T-helper 2 cell treated with Interferon-gamma antibody and Interleukin-4, amounts not matched to agents 5 μg/mL and 100 μg/mL, for 36 hours (primary cell): ENCODE data around the gene NR1D2.
"Not testable (repeated sequence)": the region's sequence is repeated elsewhere in the genome, so short reads cannot be mapped to it uniquely, and the experiment has no call there.

Experiments
- DNase-seq: peaks from one replicate; pipeline ENCODE4 v3.0.0; 2021; ENCODE audit warnings: low spot score
- H3K27ac Mint-ChIP-seq: one replicate; pipeline ENCODE4 v1.8.0; 2021; ENCODE audit warnings: mild to moderate bottlenecking, mixed read lengths
- H3K27me3 Mint-ChIP-seq: one replicate; pipeline ENCODE4 v1.8.0; 2021; ENCODE audit warnings: low read depth, mixed read lengths
- H3K36me3 Mint-ChIP-seq: one replicate; pipeline ENCODE4 v1.8.0; 2021; ENCODE audit warnings: low read depth, mixed read lengths
- H3K4me1 Mint-ChIP-seq: one replicate; pipeline ENCODE4 v1.8.0; 2021; ENCODE audit warnings: low read depth, mixed read lengths
- H3K4me3 Mint-ChIP-seq: one replicate; pipeline ENCODE4 v1.8.0; 2022; ENCODE audit warnings: mild to moderate bottlenecking, moderate library complexity, mixed read lengths
- H3K9me3 Mint-ChIP-seq: one replicate; pipeline ENCODE4 v1.8.0; 2021; ENCODE audit warnings: mixed read lengths

Gene NR1D2

GRCh38 chr3:23944861-23945662 is at the start of gene NR1D2:
Gene NR1D2, plus strand, starts transcription at chr3:23945286. Its CDS starts 293 bp downstream, at chr3:23945579.
- peak within 1 kb of the TSS; percentile 71 for H3K27ac Mint-ChIP-seq
- no peaks in the 10 kb centered on the region for H3K9me3 Mint-ChIP-seq
- DNase-seq, result peak; percentile 75
- peaks cover 32% of the 10 kb centered on the region for H3K27me3 Mint-ChIP-seq
- peaks cover 13% of the 10 kb centered on the region for H3K4me1 Mint-ChIP-seq
- no peaks in the 10 kb centered on the region for H3K36me3 Mint-ChIP-seq
- peak within 1 kb of the TSS; percentile 85 for H3K4me3 Mint-ChIP-seq

- H3K4me1 Mint-ChIP-seq, result no peaks in the 10 kb centered on the region
- no peaks in the 10 kb centered on the region for H3K9me3 Mint-ChIP-seq
- H3K27me3 Mint-ChIP-seq, result no peaks in the 10 kb centered on the region
- DNase-seq, result no peak
- H3K36me3 Mint-ChIP-seq, result peaks cover 9% of the 10 kb centered on the region
- H3K27ac Mint-ChIP-seq, result no peak overlapping the region
- no peak overlapping the region for H3K4me3 Mint-ChIP-seq
These were observed 44.3 kb upstream of the NR1D2 start for GRCh38 chr3:23900744-23901143.

GRCh38 chr3:23904545-23904944 is 40.5 kb upstream of the NR1D2 start:
- Mint-ChIP-seq H3K4me3 (no peak overlapping the region), H3K27me3 (no peaks in the 10 kb centered on the region), H3K9me3 (no peaks in the 10 kb centered on the region), H3K36me3 (peaks cover 3% of the 10 kb centered on the region), H3K4me1 (no peaks in the 10 kb centered on the region), H3K27ac (no peak overlapping the region)
- DNase-seq, result no peak

GRCh38 chr3:23909341-23909740 is 35.7 kb upstream of the NR1D2 start:
- no peaks in the 10 kb centered on the region for H3K4me1 Mint-ChIP-seq

GRCh38 chr3:23911397-23911796 is 33.7 kb upstream of the NR1D2 start:
- Mint-ChIP-seq H3K4me1 (peaks cover 7% of the 10 kb centered on the region), H3K27ac (no peak overlapping the region), H3K36me3 (no peaks in the 10 kb centered on the region), H3K9me3 (no peaks in the 10 kb centered on the region), H3K4me3 (no peak overlapping the region), H3K27me3 (peaks cover 20% of the 10 kb centered on the region)
- DNase-seq, result no peak

More at GRCh38 chr3:23909341-23909740, 35.7 kb upstream of the NR1D2 start:
- H3K27me3 Mint-ChIP-seq, result peaks cover 5% of the 10 kb centered on the region
- no peaks in the 10 kb centered on the region for H3K9me3 Mint-ChIP-seq
- H3K27ac Mint-ChIP-seq, result no peak overlapping the region
- H3K4me3 Mint-ChIP-seq, result no peak overlapping the region
- no peak for DNase-seq
- no peaks in the 10 kb centered on the region for H3K36me3 Mint-ChIP-seq

GRCh38 chr3:23912335-23912734 is 32.8 kb upstream of the NR1D2 start:
- not testable (repeated sequence) for H3K9me3 Mint-ChIP-seq, H3K27ac Mint-ChIP-seq, DNase-seq, H3K4me3 Mint-ChIP-seq, H3K4me1 Mint-ChIP-seq, H3K36me3 Mint-ChIP-seq
- H3K27me3 Mint-ChIP-seq, result peaks cover 20% of the 10 kb centered on the region

GRCh38 chr3:23913182-23913581 is 31.9 kb upstream of the NR1D2 start:
- Mint-ChIP-seq H3K9me3 (no peaks in the 10 kb centered on the region), H3K4me1 (peaks cover 12% of the 10 kb centered on the region), H3K27ac (no peak overlapping the region), H3K36me3 (peaks cover 12% of the 10 kb centered on the region), H3K4me3 (no peak overlapping the region), H3K27me3 (peaks cover 20% of the 10 kb centered on the region)
- DNase-seq, result no peak

- DNase-seq, result no peak
- no peak overlapping the region for H3K27ac Mint-ChIP-seq
- no peak overlapping the region for H3K4me3 Mint-ChIP-seq
These were observed 31.0 kb upstream of the NR1D2 start for GRCh38 chr3:23913873-23914743.

GRCh38 chr3:23915537-23916108 is 29.5 kb upstream of the NR1D2 start:
- no peak for DNase-seq
- Mint-ChIP-seq H3K4me3 (peak overlapping the region; percentile 98), H3K27me3 (peaks cover 20% of the 10 kb centered on the region), H3K27ac (no peak overlapping the region), H3K4me1 (peaks cover 31% of the 10 kb centered on the region), H3K9me3 (no peaks in the 10 kb centered on the region), H3K36me3 (peaks cover 36% of the 10 kb centered on the region)

More at GRCh38 chr3:23913873-23914743, 31.0 kb upstream of the NR1D2 start:
- Mint-ChIP-seq H3K36me3 (peaks cover 21% of the 10 kb centered on the region), H3K4me1 (peaks cover 20% of the 10 kb centered on the region), H3K9me3 (no peaks in the 10 kb centered on the region), H3K27me3 (peaks cover 20% of the 10 kb centered on the region)

GRCh38 chr3:23916152-23916885 is 28.8 kb upstream of the NR1D2 start:
- Mint-ChIP-seq H3K4me1 (peaks cover 31% of the 10 kb centered on the region), H3K36me3 (peaks cover 42% of the 10 kb centered on the region), H3K4me3 (peak overlapping the region; percentile 98), H3K9me3 (no peaks in the 10 kb centered on the region), H3K27ac (peak overlapping the region; percentile 97), H3K27me3 (peaks cover 20% of the 10 kb centered on the region)
- DNase-seq, result no peak

GRCh38 chr3:23916886-23917678 is 28.0 kb upstream of the NR1D2 start, which contains the start of the genes NKIRAS1 and RPL15:
Gene NKIRAS1, minus strand, starts transcription at chr3:23916990. Its CDS starts 6,086 bp downstream, at chr3:23910904.
Gene RPL15, plus strand, starts transcription at chr3:23917132. Its CDS starts 728 bp downstream, at chr3:23917860.
- peaks cover 31% of the 10 kb centered on the region for H3K4me1 Mint-ChIP-seq
- peak within 1 kb of the TSS; percentile 98 for H3K4me3 Mint-ChIP-seq
- DNase-seq, result peak; percentile 96
- H3K27me3 Mint-ChIP-seq, result peaks cover 20% of the 10 kb centered on the region
- no peaks in the 10 kb centered on the region for H3K9me3 Mint-ChIP-seq
- H3K36me3 Mint-ChIP-seq, result peaks cover 46% of the 10 kb centered on the region
- H3K27ac Mint-ChIP-seq, result peak within 1 kb of the TSS; percentile 97

GRCh38 chr3:23917679-23918303 is 27.3 kb upstream of the NR1D2 start:
- Mint-ChIP-seq H3K4me1 (peaks cover 31% of the 10 kb centered on the region), H3K36me3 (peaks cover 46% of the 10 kb centered on the region), H3K27me3 (peaks cover 20% of the 10 kb centered on the region), H3K4me3 (peak overlapping the region; percentile 98), H3K27ac (peak overlapping the region; percentile 97)
- DNase-seq, H3K9me3 Mint-ChIP-seq: not testable (repeated sequence)
